GM12878 (cell line): ENCODE measurements around the gene ZBTB42. TPM values are rescaled to one million over a fixed set of nuclear protein-coding genes. Genes with fewer than 3 reads are reported as not detected.

Experiments used
- ASH2L ChIP-seq: fragments of 300-600, 200-600 bp; sonication (generic); IDR thresholded peaks from 2 replicates; pipeline ENCODE4 v1.6.1; 2017; ENCODE audit warnings: low read depth, mild to moderate bottlenecking, borderline replicate concordance
- polyA plus RNA-seq, 11 experiments: library from polyadenylated mRNA; depleted of rRNA in 4 of 11; unstranded in 6 of 11; stranded (reverse) in 5 of 11; fragments of >200 nt; fragmentation: Nextera tagmentation in 4 of 11; fragmentation: Illumina TruSeq in 1 of 11; extraction: Ambion mirVana in 4 of 11; extraction: Trizol in 1 of 11; gene quantifications; 1 replicate in 1 of 11; 2 replicates in 10 of 11; pipeline versions ENCODE4 v1.2.1 to v1.2.3, GENCODE V29; 2011 to 2016; ENCODE audit warnings: inconsistent platforms in 2 of 11, missing spikeins in 2 of 11, low read depth in 1 of 11
- total RNA-seq, 4 experiments: library from RNA; depleted of rRNA in 3 of 4; stranded (reverse); fragments of >200 nt in 3 of 4; fragmentation: Illumina TruSeq in 1 of 4; extraction: Trizol in 1 of 4; gene quantifications; 2 replicates each; pipeline versions ENCODE4 v1.2.1 to v1.2.3, GENCODE V29; 2013 to 2021
- TF ChIP-seq, protein P1 (sequence below): fragments of 450-650 bp; IDR thresholded peaks from 2 replicates; pipeline ENCODE4 v1.6.1; 2017; ENCODE audit warnings: antibody characterized with exemption, mild to moderate bottlenecking, moderate library complexity

Gene ZBTB42
- total and polyA plus RNA-seq, 10 of the 15 experiments (the other 5 are each of a cell fraction or from before 2014, with no cell fraction given), result 0.05 to 1.2 (median 0.37) TPM; not detected in 2

DNA sequence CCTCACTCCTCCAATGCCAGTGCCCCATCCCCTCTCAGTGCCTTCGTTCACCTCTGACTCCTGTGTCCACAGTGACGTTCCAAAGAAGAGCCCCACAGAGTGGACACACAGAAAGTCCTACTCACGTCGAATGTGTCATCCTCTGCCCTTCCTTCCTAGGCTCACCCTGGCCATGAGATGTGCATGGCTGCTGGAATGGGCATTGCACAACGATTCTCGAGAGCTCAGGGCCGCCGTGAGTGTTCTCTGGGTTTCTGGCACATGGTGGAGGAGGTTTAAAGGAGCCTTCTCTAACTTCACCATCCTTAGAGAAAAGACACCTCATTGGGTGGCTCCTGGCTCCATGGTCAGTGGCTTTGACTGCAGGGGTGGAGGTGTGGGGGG lies 51.4 kb downstream of the ZBTB42 start (continued):
- TF ChIP-seq, protein P1, sequence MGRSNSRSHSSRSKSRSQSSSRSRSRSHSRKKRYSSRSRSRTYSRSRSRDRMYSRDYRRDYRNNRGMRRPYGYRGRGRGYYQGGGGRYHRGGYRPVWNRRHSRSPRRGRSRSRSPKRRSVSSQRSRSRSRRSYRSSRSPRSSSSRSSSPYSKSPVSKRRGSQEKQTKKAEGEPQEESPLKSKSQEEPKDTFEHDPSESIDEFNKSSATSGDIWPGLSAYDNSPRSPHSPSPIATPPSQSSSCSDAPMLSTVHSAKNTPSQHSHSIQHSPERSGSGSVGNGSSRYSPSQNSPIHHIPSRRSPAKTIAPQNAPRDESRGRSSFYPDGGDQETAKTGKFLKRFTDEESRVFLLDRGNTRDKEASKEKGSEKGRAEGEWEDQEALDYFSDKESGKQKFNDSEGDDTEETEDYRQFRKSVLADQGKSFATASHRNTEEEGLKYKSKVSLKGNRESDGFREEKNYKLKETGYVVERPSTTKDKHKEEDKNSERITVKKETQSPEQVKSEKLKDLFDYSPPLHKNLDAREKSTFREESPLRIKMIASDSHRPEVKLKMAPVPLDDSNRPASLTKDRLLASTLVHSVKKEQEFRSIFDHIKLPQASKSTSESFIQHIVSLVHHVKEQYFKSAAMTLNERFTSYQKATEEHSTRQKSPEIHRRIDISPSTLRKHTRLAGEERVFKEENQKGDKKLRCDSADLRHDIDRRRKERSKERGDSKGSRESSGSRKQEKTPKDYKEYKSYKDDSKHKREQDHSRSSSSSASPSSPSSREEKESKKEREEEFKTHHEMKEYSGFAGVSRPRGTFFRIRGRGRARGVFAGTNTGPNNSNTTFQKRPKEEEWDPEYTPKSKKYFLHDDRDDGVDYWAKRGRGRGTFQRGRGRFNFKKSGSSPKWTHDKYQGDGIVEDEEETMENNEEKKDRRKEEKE, result no peak
- no peak for TF ChIP-seq ASH2L

Other genes starting within 250 kb of the ZBTB42 start
Only the 7 nearest of the 11 such genes appear.
- gene INF2, start 111.5 kb upstream of the ZBTB42 start, total RNA-seq (2014; rRNA removed), result 16.3 and 21.1 TPM in 2 replicates
- gene INF2, start 111.5 kb upstream of the ZBTB42 start, total RNA-seq (2014; rRNA removed; fragmentation: Illumina TruSeq; extraction: Trizol), result 5.7 and 5.8 TPM in 2 replicates
- 42.7 and 43.2 TPM in 2 replicates for gene INF2, start 111.5 kb upstream of the ZBTB42 start, total RNA-seq (2021)
- 3.8 and 7.6 TPM in 2 replicates for gene INF2, start 111.5 kb upstream of the ZBTB42 start, polyA plus RNA-seq (2011; rRNA removed)
- gene INF2, start 111.5 kb upstream of the ZBTB42 start, polyA plus RNA-seq (2014; fragmentation: Illumina TruSeq; extraction: Trizol), result 2.7 and 5.3 TPM in 2 replicates
- gene INF2, start 111.5 kb upstream of the ZBTB42 start, polyA plus RNA-seq (2014; fragmentation: Nextera tagmentation; extraction: Ambion mirVana), result 1 to 10 TPM in 1 of 2 experiments, under 1 TPM in 1; 0.72 to 2.1 TPM
- 28.2 and 33.9 TPM in 2 replicates for gene INF2, start 111.5 kb upstream of the ZBTB42 start, polyA plus RNA-seq (2014; rRNA removed)
- gene INF2, start 111.5 kb upstream of the ZBTB42 start, polyA plus RNA-seq (2016; fragmentation: Nextera tagmentation; extraction: Ambion mirVana), result 1 to 10 TPM; 8.9 to 9.1 TPM
- gene ADSS1, start 76.9 kb upstream of the ZBTB42 start, total RNA-seq (2014; rRNA removed), result not detected in 2 replicates
- gene ADSS1, start 76.9 kb upstream of the ZBTB42 start, total RNA-seq (2014; rRNA removed; fragmentation: Illumina TruSeq; extraction: Trizol), result not detected in 2 replicates
- gene ADSS1, start 76.9 kb upstream of the ZBTB42 start, total RNA-seq (2021), result 0.28 TPM in 1 of 2 replicates, not detected in the other
- 0.19 and 0.39 TPM in 2 replicates for gene ADSS1, start 76.9 kb upstream of the ZBTB42 start, polyA plus RNA-seq (2011; rRNA removed)
- gene ADSS1, start 76.9 kb upstream of the ZBTB42 start, polyA plus RNA-seq (2014; fragmentation: Illumina TruSeq; extraction: Trizol), result 0.12 TPM in 1 of 2 replicates, not detected in the other
- gene ADSS1, start 76.9 kb upstream of the ZBTB42 start, polyA plus RNA-seq (2014; fragmentation: Nextera tagmentation; extraction: Ambion mirVana), result under 1 TPM in 1 of 2 experiments, not detected in 1; 0.11 TPM
- 0.45 TPM in 1 of 2 replicates, not detected in the other for gene ADSS1, start 76.9 kb upstream of the ZBTB42 start, polyA plus RNA-seq (2014; rRNA removed)
- not detected for gene ADSS1, start 76.9 kb upstream of the ZBTB42 start, polyA plus RNA-seq (2016; fragmentation: Nextera tagmentation; extraction: Ambion mirVana)
- gene SIVA1, start 48.0 kb upstream of the ZBTB42 start, total RNA-seq (2014; rRNA removed), result 182 and 197 TPM in 2 replicates
- 18.8 and 26.6 TPM in 2 replicates for gene SIVA1, start 48.0 kb upstream of the ZBTB42 start, total RNA-seq (2014; rRNA removed; fragmentation: Illumina TruSeq; extraction: Trizol)
- 128 and 137 TPM in 2 replicates for gene SIVA1, start 48.0 kb upstream of the ZBTB42 start, total RNA-seq (2021)
- 29.6 and 75.5 TPM in 2 replicates for gene SIVA1, start 48.0 kb upstream of the ZBTB42 start, polyA plus RNA-seq (2011; rRNA removed)
- 4.0 and 7.6 TPM in 2 replicates for gene SIVA1, start 48.0 kb upstream of the ZBTB42 start, polyA plus RNA-seq (2014; fragmentation: Illumina TruSeq; extraction: Trizol)
- 10 to 100 TPM in 1 of 2 experiments, 1 to 10 TPM in 1; 4.6 to 30.6 TPM for gene SIVA1, start 48.0 kb upstream of the ZBTB42 start, polyA plus RNA-seq (2014; fragmentation: Nextera tagmentation; extraction: Ambion mirVana)
- gene SIVA1, start 48.0 kb upstream of the ZBTB42 start, polyA plus RNA-seq (2014; rRNA removed), result 173 and 207 TPM in 2 replicates
- 100 to 1,000 TPM; 270 to 282 TPM for gene SIVA1, start 48.0 kb upstream of the ZBTB42 start, polyA plus RNA-seq (2016; fragmentation: Nextera tagmentation; extraction: Ambion mirVana)
- gene AKT1, start 5.4 kb upstream of the ZBTB42 start, total RNA-seq (2014; rRNA removed), result 70.8 and 83.6 TPM in 2 replicates
- gene AKT1, start 5.4 kb upstream of the ZBTB42 start, total RNA-seq (2014; rRNA removed; fragmentation: Illumina TruSeq; extraction: Trizol), result 55.9 and 62.4 TPM in 2 replicates
- gene AKT1, start 5.4 kb upstream of the ZBTB42 start, total RNA-seq (2021), result 102 and 110 TPM in 2 replicates
- gene AKT1, start 5.4 kb upstream of the ZBTB42 start, polyA plus RNA-seq (2011; rRNA removed), result 44.8 and 70.3 TPM in 2 replicates
- gene AKT1, start 5.4 kb upstream of the ZBTB42 start, polyA plus RNA-seq (2014; fragmentation: Illumina TruSeq; extraction: Trizol), result 19.3 and 55.4 TPM in 2 replicates
- 1 to 10 TPM in 1 of 2 experiments, under 1 TPM in 1; 0.63 to 1.4 TPM for gene AKT1, start 5.4 kb upstream of the ZBTB42 start, polyA plus RNA-seq (2014; fragmentation: Nextera tagmentation; extraction: Ambion mirVana)
- gene AKT1, start 5.4 kb upstream of the ZBTB42 start, polyA plus RNA-seq (2014; rRNA removed), result 92.3 and 101 TPM in 2 replicates
- 1 to 10 TPM; 9.0 to 9.2 TPM for gene AKT1, start 5.4 kb upstream of the ZBTB42 start, polyA plus RNA-seq (2016; fragmentation: Nextera tagmentation; extraction: Ambion mirVana)
- 0.06 and 0.16 TPM in 2 replicates for gene CEP170B, start 64.2 kb downstream of the ZBTB42 start, total RNA-seq (2014; rRNA removed)
- 0.04 and 0.05 TPM in 2 replicates for gene CEP170B, start 64.2 kb downstream of the ZBTB42 start, total RNA-seq (2014; rRNA removed; fragmentation: Illumina TruSeq; extraction: Trizol)
- gene CEP170B, start 64.2 kb downstream of the ZBTB42 start, total RNA-seq (2021), result 0.44 and 0.51 TPM in 2 replicates
- 0.03 TPM in 1 of 2 replicates, not detected in the other for gene CEP170B, start 64.2 kb downstream of the ZBTB42 start, polyA plus RNA-seq (2011; rRNA removed)
- 0.01 TPM in 1 of 2 replicates, not detected in the other for gene CEP170B, start 64.2 kb downstream of the ZBTB42 start, polyA plus RNA-seq (2014; fragmentation: Illumina TruSeq; extraction: Trizol)
- gene CEP170B, start 64.2 kb downstream of the ZBTB42 start, polyA plus RNA-seq (2014; fragmentation: Nextera tagmentation; extraction: Ambion mirVana), result not detected
- gene CEP170B, start 64.2 kb downstream of the ZBTB42 start, polyA plus RNA-seq (2014; rRNA removed), result 0.12 and 0.24 TPM in 2 replicates
- gene CEP170B, start 64.2 kb downstream of the ZBTB42 start, polyA plus RNA-seq (2016; fragmentation: Nextera tagmentation; extraction: Ambion mirVana), result not detected
- 32.1 and 43.2 TPM in 2 replicates for gene PLD4, start 123.8 kb downstream of the ZBTB42 start, total RNA-seq (2014; rRNA removed)
- gene PLD4, start 123.8 kb downstream of the ZBTB42 start, total RNA-seq (2014; rRNA removed; fragmentation: Illumina TruSeq; extraction: Trizol), result 7.2 and 9.1 TPM in 2 replicates
- 54.3 and 57.7 TPM in 2 replicates for gene PLD4, start 123.8 kb downstream of the ZBTB42 start, total RNA-seq (2021)
- 0.04 and 0.20 TPM in 2 replicates for gene PLD4, start 123.8 kb downstream of the ZBTB42 start, polyA plus RNA-seq (2011; rRNA removed)
- gene PLD4, start 123.8 kb downstream of the ZBTB42 start, polyA plus RNA-seq (2014; fragmentation: Illumina TruSeq; extraction: Trizol), result 2.7 and 5.3 TPM in 2 replicates
- under 1 TPM; 0.27 to 0.37 TPM for gene PLD4, start 123.8 kb downstream of the ZBTB42 start, polyA plus RNA-seq (2014; fragmentation: Nextera tagmentation; extraction: Ambion mirVana)
- gene PLD4, start 123.8 kb downstream of the ZBTB42 start, polyA plus RNA-seq (2014; rRNA removed), result 36.3 and 46.7 TPM in 2 replicates
- gene PLD4, start 123.8 kb downstream of the ZBTB42 start, polyA plus RNA-seq (2016; fragmentation: Nextera tagmentation; extraction: Ambion mirVana), result 10 to 100 TPM; 10.6 to 13.0 TPM
- not detected in 2 replicates for gene AHNAK2, start 177.3 kb downstream of the ZBTB42 start, total RNA-seq (2014; rRNA removed)
- not detected in 2 replicates for gene AHNAK2, start 177.3 kb downstream of the ZBTB42 start, total RNA-seq (2014; rRNA removed; fragmentation: Illumina TruSeq; extraction: Trizol)
- gene AHNAK2, start 177.3 kb downstream of the ZBTB42 start, total RNA-seq (2021), result 0.03 and 0.10 TPM in 2 replicates
- gene AHNAK2, start 177.3 kb downstream of the ZBTB42 start, polyA plus RNA-seq (2011; rRNA removed), result 0.03 TPM in 1 of 2 replicates, not detected in the other
- gene AHNAK2, start 177.3 kb downstream of the ZBTB42 start, polyA plus RNA-seq (2014; fragmentation: Illumina TruSeq; extraction: Trizol), result not detected in 2 replicates
- not detected for gene AHNAK2, start 177.3 kb downstream of the ZBTB42 start, polyA plus RNA-seq (2014; fragmentation: Nextera tagmentation; extraction: Ambion mirVana)
- not detected in 2 replicates for gene AHNAK2, start 177.3 kb downstream of the ZBTB42 start, polyA plus RNA-seq (2014; rRNA removed)
- not detected for gene AHNAK2, start 177.3 kb downstream of the ZBTB42 start, polyA plus RNA-seq (2016; fragmentation: Nextera tagmentation; extraction: Ambion mirVana)